Hepatocyte (in vitro differentiated cells): ENCODE measurements around the gene UVSSA. TPM values are rescaled to one million over a fixed set of nuclear protein-coding genes. Genes with fewer than 3 reads are reported as not detected.

Source experiments
- DNase-seq: peaks from one replicate; pipeline ENCODE4 v3.0.0-alpha.2; 2016; ENCODE audit warnings: low spot score
- H2AFZ ChIP-seq: fragments of 200-600 bp; sonication (generic); 2 replicates; pipeline ENCODE4 v1.6.0; 2016; ENCODE audit warnings: antibody characterized with exemption, mild to moderate bottlenecking
- H3K27ac ChIP-seq: fragments of 200-600 bp; sonication (generic); 2 replicates; pipeline ENCODE4 v1.5.1; 2016; ENCODE audit warnings: mild to moderate bottlenecking
- H3K27me3 ChIP-seq: fragments of 200-600 bp; sonication (generic); 2 replicates; pipeline ENCODE4 v1.6.1; 2016
- H3K36me3 ChIP-seq: fragments of 200-600 bp; sonication (generic); replicated peaks from 2 replicates; pipeline ENCODE4 v1.5.1; 2016; ENCODE audit warnings: low read depth; ENCODE audit not compliant: insufficient read depth
- H3K4me1 ChIP-seq: fragments of 200-600 bp; sonication (generic); 2 replicates; pipeline ENCODE4 v1.5.1; 2016; ENCODE audit warnings: mild to moderate bottlenecking, moderate library complexity; ENCODE audit not compliant: insufficient read depth
- H3K4me2 ChIP-seq: fragments of 200-600 bp; sonication (generic); 2 replicates; pipeline ENCODE4 v1.6.0; 2016
- H3K4me3 ChIP-seq: fragments of 200-600 bp; sonication (generic); 2 replicates; pipeline ENCODE4 v1.5.1; 2016; ENCODE audit warnings: mild to moderate bottlenecking
- H3K79me2 ChIP-seq: fragments of 200-600 bp; sonication (generic); 2 replicates; pipeline ENCODE4 v1.6.0; 2017; ENCODE audit warnings: mild to moderate bottlenecking
- H3K9me2 ChIP-seq: fragments of 200-600 bp; sonication (generic); replicated peaks from 2 replicates; pipeline ENCODE4 v1.6.0; 2017; ENCODE audit warnings: mild to moderate bottlenecking; ENCODE audit not compliant: insufficient read depth
- H3K9me3 ChIP-seq: fragments of 200-600 bp; sonication (generic); 2 replicates; pipeline ENCODE4 v1.5.1; 2016; ENCODE audit warnings: low read depth, mild to moderate bottlenecking
- H4K20me1 ChIP-seq: fragments of 200-600 bp; sonication (generic); 2 replicates; pipeline ENCODE4 v1.6.0; 2016; ENCODE audit warnings: mild to moderate bottlenecking; ENCODE audit not compliant: insufficient read depth, poor library complexity, severe bottlenecking
- EZH2 ChIP-seq: fragments of 200-600 bp; sonication (generic); IDR thresholded peaks from 2 replicates; pipeline ENCODE4 v1.6.1; 2016; ENCODE audit warnings: antibody characterized with exemption, mild to moderate bottlenecking, borderline replicate concordance
- EZH2phosphoT487 ChIP-seq: fragments of 200-600 bp; sonication (generic); IDR thresholded peaks from one replicate; pipeline ENCODE4 v1.6.1; 2018; ENCODE audit warnings: antibody characterized with exemption, mild to moderate bottlenecking, low read depth, moderate library complexity; ENCODE audit not compliant: unreplicated experiment, severe bottlenecking
- WGBS: methylation state at CpG from one replicate; pipeline ENCODE4 v1.1.6; 2016; ENCODE audit warnings: low lambda C conversion rate; ENCODE audit errors: missing lambda C conversion rate; 5-methylcytosine and 5-hydroxymethylcytosine counted together
- polyA plus RNA-seq: library from polyadenylated mRNA; unstranded; fragments of >200 nt; fragmentation: Nextera tagmentation; extraction: Ambion mirVana; gene quantifications from 2 replicates; pipeline ENCODE4 v1.2.1, GENCODE V29; 2016
- total RNA-seq: library from RNA; depleted of rRNA; stranded (reverse); fragments of >200 nt; gene quantifications from 2 replicates; pipeline ENCODE4 v1.2.3, GENCODE V29; 2014
- TF ChIP-seq, protein P1 (sequence below): fragments of 200-600 bp; sonication (generic); IDR thresholded peaks from 2 replicates; pipeline ENCODE4 v1.5.1; 2016; ENCODE audit warnings: antibody characterized with exemption, mild to moderate bottlenecking; ENCODE audit not compliant: poor library complexity

Gene UVSSA
- total and polyA plus RNA-seq, 2 experiments from 2014 or later = 10.6 to 11.0 TPM

DNA sequence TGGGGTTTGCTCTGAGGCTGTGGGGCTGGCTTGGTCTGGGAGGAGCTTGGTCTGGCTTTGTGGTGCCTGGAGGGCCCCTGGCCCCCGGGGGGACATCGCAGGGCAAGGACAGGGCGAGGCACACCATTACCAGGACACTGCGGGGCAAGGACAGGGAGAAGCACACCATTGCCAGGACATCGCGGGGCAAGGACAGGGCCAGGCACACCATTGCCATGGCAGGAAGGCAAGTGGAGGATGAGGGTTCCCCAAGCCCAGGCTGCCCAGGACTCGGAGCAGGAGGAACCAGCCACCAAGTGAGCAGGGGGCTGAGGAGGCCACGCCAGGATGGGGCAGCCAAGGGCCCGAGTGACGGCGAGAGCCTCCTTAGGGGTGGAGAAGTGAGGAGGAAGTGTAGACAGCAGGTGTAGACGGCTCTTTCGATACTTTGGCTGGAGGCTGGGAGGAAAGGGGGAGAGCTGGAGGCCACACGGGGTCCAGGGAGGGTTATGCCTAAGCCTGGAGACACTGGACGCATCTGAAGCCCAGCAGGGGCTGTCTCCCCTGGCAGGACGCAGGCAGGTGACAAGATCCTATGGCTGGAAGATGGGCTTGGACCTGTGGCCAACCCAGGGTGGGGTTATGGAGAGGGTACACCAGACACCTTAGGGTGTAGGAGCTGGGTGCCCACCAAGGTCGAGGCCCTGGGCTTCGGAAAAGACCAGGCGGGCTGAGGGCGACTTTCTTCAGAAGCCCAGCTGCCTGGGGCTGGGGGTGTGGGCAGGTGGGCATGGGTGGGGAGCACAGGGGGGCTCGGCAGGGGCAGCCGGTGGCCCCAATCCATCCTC is 51.9 kb downstream of the UVSSA start:
- TF ChIP-seq EZH2 (no peak), EZH2phosphoT487 (no peak)
- TF ChIP-seq, protein P1, sequence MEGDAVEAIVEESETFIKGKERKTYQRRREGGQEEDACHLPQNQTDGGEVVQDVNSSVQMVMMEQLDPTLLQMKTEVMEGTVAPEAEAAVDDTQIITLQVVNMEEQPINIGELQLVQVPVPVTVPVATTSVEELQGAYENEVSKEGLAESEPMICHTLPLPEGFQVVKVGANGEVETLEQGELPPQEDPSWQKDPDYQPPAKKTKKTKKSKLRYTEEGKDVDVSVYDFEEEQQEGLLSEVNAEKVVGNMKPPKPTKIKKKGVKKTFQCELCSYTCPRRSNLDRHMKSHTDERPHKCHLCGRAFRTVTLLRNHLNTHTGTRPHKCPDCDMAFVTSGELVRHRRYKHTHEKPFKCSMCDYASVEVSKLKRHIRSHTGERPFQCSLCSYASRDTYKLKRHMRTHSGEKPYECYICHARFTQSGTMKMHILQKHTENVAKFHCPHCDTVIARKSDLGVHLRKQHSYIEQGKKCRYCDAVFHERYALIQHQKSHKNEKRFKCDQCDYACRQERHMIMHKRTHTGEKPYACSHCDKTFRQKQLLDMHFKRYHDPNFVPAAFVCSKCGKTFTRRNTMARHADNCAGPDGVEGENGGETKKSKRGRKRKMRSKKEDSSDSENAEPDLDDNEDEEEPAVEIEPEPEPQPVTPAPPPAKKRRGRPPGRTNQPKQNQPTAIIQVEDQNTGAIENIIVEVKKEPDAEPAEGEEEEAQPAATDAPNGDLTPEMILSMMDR = no peak
- Histone ChIP-seq H3K4me3 (no peak overlapping the region), H3K4me1 (no peaks in the 10 kb centered on the region), H3K9me3 (no peaks in the 10 kb centered on the region), H3K4me2 (no peak overlapping the region), H3K27ac (no peak overlapping the region), H3K9me2 (no peaks in the 10 kb centered on the region), H3K27me3 (peaks cover 17% of the 10 kb centered on the region), H3K36me3 (no peaks in the 10 kb centered on the region), H4K20me1 (no peaks in the 10 kb centered on the region), H2AFZ (no peak overlapping the region), H3K79me2 (no peaks in the 10 kb centered on the region)
- 93% methylated on average over 22 of the region's 22 CpGs for WGBS
- no peak for DNase-seq

DNA sequence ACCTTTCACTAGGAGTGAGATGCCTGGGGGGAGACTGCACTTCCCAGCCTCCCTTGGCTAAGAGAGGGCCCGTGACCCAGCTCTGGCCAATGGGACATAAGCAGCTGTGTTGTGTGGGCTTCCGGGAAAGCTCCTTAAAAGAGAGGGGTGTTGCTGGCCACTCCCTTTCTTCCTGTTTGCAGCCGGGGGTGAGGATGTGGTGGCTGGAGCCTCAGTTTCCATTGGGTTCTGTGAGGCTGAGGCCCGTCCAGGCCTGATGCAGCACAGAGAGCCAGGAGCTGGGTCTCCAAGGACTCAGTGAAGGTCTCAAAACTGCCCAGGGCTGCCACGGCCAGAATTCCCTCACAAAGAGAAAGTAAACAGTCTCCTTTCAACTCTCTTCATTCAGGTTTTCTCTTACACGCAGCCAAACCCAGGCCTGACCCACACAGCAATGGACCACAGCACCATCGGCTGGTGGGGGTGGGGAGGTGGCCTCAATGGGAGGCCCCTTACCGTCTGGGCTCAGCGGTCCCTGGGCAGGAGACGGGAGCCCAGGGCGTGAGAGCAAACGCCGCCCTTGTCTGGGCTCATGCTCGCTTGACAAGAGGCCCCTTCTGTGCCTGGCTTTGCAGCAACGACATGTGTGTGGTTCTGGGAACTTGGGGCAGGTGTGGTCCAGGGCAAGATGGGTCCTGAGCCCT is 52.6 kb downstream of the UVSSA start:
- H3K4me3 ChIP-seq = no peak overlapping the region
- H2AFZ ChIP-seq = no peak overlapping the region
- no peak overlapping the region for H3K27ac ChIP-seq
- WGBS = 89% methylated on average over 14 of the region's 15 CpGs
- no peaks in the 10 kb centered on the region for H3K36me3 ChIP-seq
- H3K4me2 ChIP-seq = no peak overlapping the region
- TF ChIP-seq, protein P1 = no peak
- TF ChIP-seq EZH2phosphoT487 = no peak
- no peak for TF ChIP-seq EZH2
- no peaks in the 10 kb centered on the region for H3K9me3 ChIP-seq
- no peaks in the 10 kb centered on the region for H3K79me2 ChIP-seq
- no peak for DNase-seq
- peaks cover 24% of the 10 kb centered on the region for H3K27me3 ChIP-seq
- no peaks in the 10 kb centered on the region for H3K9me2 ChIP-seq
- H3K4me1 ChIP-seq = no peaks in the 10 kb centered on the region
- no peaks in the 10 kb centered on the region for H4K20me1 ChIP-seq

DNA sequence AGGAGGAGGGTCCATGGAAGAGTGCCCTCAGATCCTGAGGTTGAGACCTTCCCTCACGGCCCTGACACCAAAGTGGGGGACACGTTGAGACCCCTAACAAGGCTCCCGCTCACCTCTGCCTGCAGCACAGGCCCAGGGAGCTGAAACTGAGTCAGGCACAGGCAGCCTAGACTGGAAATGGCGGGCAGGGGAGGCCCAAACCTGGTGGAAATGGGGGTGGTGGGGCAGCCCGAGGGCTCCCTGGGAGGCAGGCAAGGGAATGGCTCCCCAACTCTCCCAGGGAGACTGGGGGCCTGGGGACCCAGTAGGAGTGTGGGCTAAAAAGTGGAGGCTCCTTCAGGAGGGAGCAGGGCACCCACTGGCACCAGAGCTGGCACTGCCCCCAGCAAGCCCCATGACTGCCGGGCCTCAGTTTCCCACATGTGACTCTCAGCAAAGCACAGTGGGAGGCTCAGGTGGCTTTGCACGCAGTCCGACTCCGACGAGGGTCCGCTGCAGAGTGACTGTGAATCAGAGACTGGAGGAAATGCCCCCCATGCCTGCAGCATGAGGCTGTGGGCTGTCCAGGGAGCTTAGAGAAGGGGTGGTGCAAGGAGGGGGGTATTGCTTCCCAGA is 53.3 kb downstream of the UVSSA start:
- Histone ChIP-seq H3K36me3 (no peaks in the 10 kb centered on the region), H3K27ac (no peak overlapping the region), H4K20me1 (no peaks in the 10 kb centered on the region), H3K4me1 (no peaks in the 10 kb centered on the region), H3K9me2 (no peaks in the 10 kb centered on the region), H3K4me2 (no peak overlapping the region), H3K79me2 (no peaks in the 10 kb centered on the region), H3K27me3 (peaks cover 31% of the 10 kb centered on the region), H3K4me3 (no peak overlapping the region), H3K9me3 (no peaks in the 10 kb centered on the region), H2AFZ (no peak overlapping the region)
- WGBS = 91% methylated on average over 11 of the region's 11 CpGs
- no peak for TF ChIP-seq EZH2phosphoT487
- TF ChIP-seq, protein P1 = no peak
- TF ChIP-seq EZH2 = no peak
- DNase-seq = no peak
